OCI-LY1 (cell line): ENCODE measurements around the gene ZNF454.

Experiments
- H2AFZ ChIP-seq: fragments of 200-600 bp; sonication (generic), shearing (Covaris generic); 2 replicates; pipeline ENCODE4 v1.6.0; 2014; ENCODE audit warnings: antibody characterized with exemption, mild to moderate bottlenecking, low read length
- H3F3A ChIP-seq: fragments of 200-600 bp; sonication (generic), shearing (Covaris generic); 2 replicates; pipeline ENCODE4 v1.6.0; 2014; ENCODE audit warnings: mild to moderate bottlenecking, antibody characterized with exemption, low read length, moderate library complexity; ENCODE audit not compliant: insufficient read depth
- H3K27ac ChIP-seq: fragments of 200-600 bp; sonication (generic); 2 replicates; pipeline ENCODE4 v1.5.1; 2014; ENCODE audit warnings: low read length, mixed run types, mild to moderate bottlenecking, low read depth; ENCODE audit not compliant: poor library complexity, severe bottlenecking
- H3K27me3 ChIP-seq: fragments of 200-600 bp; sonication (generic); 2 replicates; pipeline ENCODE4 v1.6.0; 2014; ENCODE audit warnings: antibody characterized with exemption, mild to moderate bottlenecking, low read length, moderate library complexity; ENCODE audit not compliant: insufficient read depth
- H3K36me3 ChIP-seq: fragments of 200-600 bp; sonication (generic); 2 replicates; pipeline ENCODE4 v1.6.1; 2014; ENCODE audit warnings: mild to moderate bottlenecking, antibody characterized with exemption, low read length, moderate library complexity, mixed read lengths; ENCODE audit not compliant: insufficient read depth
- H3K4me1 ChIP-seq: fragments of 200-600 bp; sonication (generic); 2 replicates; pipeline ENCODE4 v1.5.1; 2014; ENCODE audit warnings: mild to moderate bottlenecking, low read length, moderate library complexity; ENCODE audit not compliant: insufficient read depth, severe bottlenecking
- H3K4me2 ChIP-seq: fragments of 200-600 bp; sonication (generic), shearing (Covaris generic); 2 replicates; pipeline ENCODE4 v1.6.1; 2014; ENCODE audit warnings: low read length
- H3K4me3 ChIP-seq: fragments of 200-600 bp; sonication (generic); 2 replicates; pipeline ENCODE4 v1.5.1; 2014; ENCODE audit warnings: low read length, low read depth, mild to moderate bottlenecking, mixed read lengths; ENCODE audit not compliant: poor library complexity, severe bottlenecking
- H3K79me2 ChIP-seq: fragments of 200-600 bp; shearing (Covaris generic); 2 replicates; pipeline ENCODE4 v1.6.1; 2016; ENCODE audit warnings: mixed run types, low read length, mixed read lengths; ENCODE audit not compliant: insufficient read depth
- H3K9ac ChIP-seq: fragments of 200-600 bp; sonication (generic), shearing (Covaris generic); 2 replicates; pipeline ENCODE4 v1.6.1; 2014; ENCODE audit warnings: mild to moderate bottlenecking, low read length, mixed read lengths
- H3K9me2 ChIP-seq: fragments of 200-600 bp; sonication (generic), shearing (Covaris generic); 2 replicates; pipeline ENCODE4 v1.6.1; 2014; ENCODE audit warnings: low read depth, mild to moderate bottlenecking, low read length, mixed read lengths
- H3K9me3 ChIP-seq: fragments of 200-600 bp; shearing (Covaris generic); 2 replicates; pipeline ENCODE4 v1.6.1; 2014; ENCODE audit warnings: low read length, mixed read lengths
- H4K20me1 ChIP-seq: fragments of 200-600 bp; sonication (generic), shearing (Covaris generic); 2 replicates; pipeline ENCODE4 v1.6.0; 2016; ENCODE audit warnings: mild to moderate bottlenecking, low read length; ENCODE audit not compliant: insufficient read depth
- CTCF ChIP-seq: fragments of 200-600 bp; sonication (generic), shearing (Covaris generic); IDR thresholded peaks from 2 replicates; pipeline ENCODE4 v1.5.1; 2017; ENCODE audit warnings: mild to moderate bottlenecking, antibody characterized with exemption, low read length, moderate library complexity, mixed read lengths
- EZH2 ChIP-seq: fragments of 200-600 bp; sonication (generic), shearing (Covaris generic); IDR thresholded peaks from 2 replicates; pipeline ENCODE4 v1.8.0; 2017; ENCODE audit warnings: borderline replicate concordance, mixed run types, mild to moderate bottlenecking, antibody characterized with exemption, low read length, moderate library complexity, mixed read lengths

Gene ZNF454

GRCh38 chr5:178940569-178941360 is at the start of gene ZNF454:
Gene ZNF454 (plus strand): TSS chr5:178941198. CDS start chr5:178942792, 1,594 bp downstream.
- no peaks in the 10 kb centered on the region for H3K36me3 ChIP-seq
- 0 out of 2 replicates have a peak, but pooled peaks cover 11% of the 10 kb centered on the region for H3K9me3 ChIP-seq
- H3K9ac ChIP-seq: no peak within 1 kb of the TSS
- TF ChIP-seq EZH2 (no peak), CTCF (no peak)
- no peaks in the 10 kb centered on the region for H3K27me3 ChIP-seq
- no peak within 1 kb of the TSS for H3K4me3 ChIP-seq
- no peaks in the 10 kb centered on the region for H3K9me2 ChIP-seq
- H4K20me1 ChIP-seq: no peaks in the 10 kb centered on the region
- H3K79me2 ChIP-seq: no peaks in the 10 kb centered on the region
- H3K4me1 ChIP-seq: no peaks in the 10 kb centered on the region
- no peak within 1 kb of the TSS for H3K27ac ChIP-seq
- no peaks in the 10 kb centered on the region for H3F3A ChIP-seq
- H3K4me2 ChIP-seq: no peak within 1 kb of the TSS
- H2AFZ ChIP-seq: no peak within 1 kb of the TSS

DNA sequence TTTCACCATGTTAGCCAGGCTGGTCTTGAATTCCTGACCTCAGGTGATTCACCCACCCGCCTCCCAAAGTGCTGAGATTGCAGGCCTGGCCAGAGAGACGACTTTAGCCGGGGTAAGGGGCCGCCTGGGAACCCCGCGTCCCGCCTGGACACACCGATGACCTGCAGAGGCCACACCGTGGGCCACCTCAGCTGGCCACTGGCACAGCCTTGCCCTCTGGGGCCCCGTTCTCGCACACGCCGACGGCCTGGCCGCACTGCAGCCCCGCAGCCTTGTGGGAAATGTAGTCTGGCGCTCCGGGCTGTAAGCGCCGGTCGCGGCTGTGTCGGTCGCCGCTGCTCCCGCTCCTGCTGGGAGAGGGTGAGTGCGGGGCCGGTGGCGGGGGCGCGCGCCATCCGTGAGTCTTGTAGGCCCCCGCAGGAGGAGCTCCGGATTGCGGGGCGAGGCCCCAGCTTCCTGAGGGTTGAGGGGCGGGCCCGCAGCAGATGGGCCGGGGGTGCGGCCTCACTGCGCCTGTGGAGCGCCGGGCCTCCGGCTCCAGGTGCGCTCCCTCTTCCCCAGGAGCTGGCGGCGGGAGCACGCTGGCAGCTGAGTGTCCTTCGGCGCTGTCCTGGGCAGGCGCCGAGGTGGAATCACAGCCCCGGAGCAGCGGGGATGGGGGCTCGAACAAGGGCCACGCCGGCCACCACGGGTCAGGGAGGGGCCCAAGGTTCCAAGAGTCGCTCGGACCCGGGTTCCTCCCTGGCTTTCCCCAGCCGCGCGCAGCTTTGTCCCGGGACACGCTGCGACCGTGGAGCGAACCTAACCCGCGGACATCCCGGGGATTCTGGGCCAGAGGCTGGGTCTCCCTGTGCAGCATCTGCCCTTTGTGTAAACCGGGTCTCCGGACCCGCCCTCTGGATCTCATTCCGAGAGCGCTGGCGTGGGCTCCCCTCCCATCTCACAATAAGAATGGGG is 45.1 kb upstream of the ZNF454 start, which contains the start of gene ZFP2:
ZFP2 (plus strand) TSS at position 299 of the 957 bp plus-strand sequence. CDS start 35,401 bp downstream, outside the sequence.
- Histone ChIP-seq H3F3A (no peaks in the 10 kb centered on the region), H2AFZ (no peak within 1 kb of the TSS), H3K9me3 (no peaks in the 10 kb centered on the region), H3K4me3 (no peak within 1 kb of the TSS), H3K9ac (no peak within 1 kb of the TSS), H4K20me1 (no peaks in the 10 kb centered on the region), H3K36me3 (no peaks in the 10 kb centered on the region), H3K79me2 (no peaks in the 10 kb centered on the region), H3K4me1 (no peaks in the 10 kb centered on the region), H3K27ac (no peak within 1 kb of the TSS), H3K4me2 (no peak within 1 kb of the TSS), H3K9me2 (no peaks in the 10 kb centered on the region), H3K27me3 (no peaks in the 10 kb centered on the region)
- TF ChIP-seq CTCF: no peak

- H3K27me3 ChIP-seq: no peaks in the 10 kb centered on the region
- H3K9me3 ChIP-seq: no peaks in the 10 kb centered on the region
- no peaks in the 10 kb centered on the region for H3K36me3 ChIP-seq
- no peak overlapping the region for H3K9ac ChIP-seq
- TF ChIP-seq EZH2 (no peak), CTCF (no peak)
- no peak overlapping the region for H2AFZ ChIP-seq
- no peaks in the 10 kb centered on the region for H4K20me1 ChIP-seq
- H3F3A ChIP-seq: no peaks in the 10 kb centered on the region
- H3K79me2 ChIP-seq: no peaks in the 10 kb centered on the region
- no peaks in the 10 kb centered on the region for H3K4me1 ChIP-seq
- no peak overlapping the region for H3K4me2 ChIP-seq
- H3K9me2 ChIP-seq: no peaks in the 10 kb centered on the region
- H3K4me3 ChIP-seq: no peak overlapping the region
- H3K27ac ChIP-seq: no peak overlapping the region
These were observed 41.7 kb upstream of the ZNF454 start for GRCh38 chr5:178899289-178899688.
